Measurements from ENCODE around the gene WNT11. TPM values are rescaled to one million over a fixed set of nuclear protein-coding genes. Genes with fewer than 3 reads are reported as not detected.

Gene WNT11
- total RNA-seq, 1 experiment from 2014 or later = not detected

DNA sequence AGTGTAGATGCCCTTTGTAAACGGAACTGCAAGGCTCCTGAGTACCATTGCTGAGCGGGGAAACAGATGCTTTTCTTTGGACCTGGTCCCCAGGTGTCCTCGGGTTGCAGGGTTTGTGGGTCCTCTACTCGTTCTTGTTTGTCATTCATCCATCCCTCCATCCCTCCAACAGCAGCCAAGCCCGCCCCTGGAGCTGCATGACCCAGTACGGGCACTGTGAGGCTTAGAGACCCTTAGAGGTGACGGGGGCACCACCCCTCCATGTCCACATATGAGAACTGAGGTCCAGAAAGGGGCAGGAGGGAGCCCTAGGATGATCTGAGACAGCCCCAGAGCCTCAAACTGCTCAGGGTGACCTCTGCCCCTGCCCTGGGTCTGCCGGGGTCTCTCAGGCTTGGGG lies 45.4 kb downstream of the WNT11 start:
- Histone ChIP-seq H3K56ac (ENCODE audit: insufficient read length, low read depth, low read length) (no peak overlapping the region), H3K27me3 (ENCODE audit: insufficient read depth, low read length) (no peaks in the 10 kb centered on the region; the same call in 1 of the 2 replicates), H3T11ph (ENCODE audit: low read length) (no peak overlapping the region), H3K9me3 (ENCODE audit: control insufficient read depth, low read depth, low read length) (no peaks in the 10 kb centered on the region), H3K4me2 (ENCODE audit: insufficient read depth, insufficient read length, low read length) (no peak overlapping the region), H4K91ac (ENCODE audit: insufficient read length, low read depth, low read length) (no peak overlapping the region), H3K23ac (ENCODE audit: insufficient read length, low read depth, low read length) (no peak overlapping the region), H2AFZ (ENCODE audit: low read length) (no peak overlapping the region), H3K27ac (ENCODE audit: insufficient read length, low read depth, low read length) (no peak overlapping the region), H2BK20ac (ENCODE audit: low read depth, low read length, poor library complexity, severe bottlenecking) (no peak overlapping the region), H3K14ac (ENCODE audit: insufficient read depth, low read length) (no peak overlapping the region), H3K18ac (ENCODE audit: insufficient read length, low read depth, low read length) (no peak overlapping the region), H3K79me2 (ENCODE audit: insufficient read depth, low read length) (no peaks in the 10 kb centered on the region), H3K4ac (ENCODE audit: low read depth, low read length) (no peak overlapping the region), H4K8ac (replicated peaks; ENCODE audit: insufficient read length, low read depth, low read length) (no peak overlapping the region), H3K9ac (ENCODE audit: extremely low read depth, insufficient read length, low read length) (no peak overlapping the region), H3K23me2 (ENCODE audit: insufficient read length, low read depth, low read length, poor library complexity, severe bottlenecking) (no peaks in the 10 kb centered on the region), H2AK5ac (ENCODE audit: insufficient read length, low read length) (no peak overlapping the region), H2BK12ac (ENCODE audit: insufficient read length, low read depth, low read length) (no peak overlapping the region), H2BK120ac (ENCODE audit: low read depth, low read length, poor library complexity, severe bottlenecking) (no peak overlapping the region), H2BK15ac (ENCODE audit: low read depth, low read length) (no peak overlapping the region), H3K4me1 (ENCODE audit: insufficient read depth, low read length) (no peaks in the 10 kb centered on the region), H3K79me1 (ENCODE audit: insufficient read depth, low read depth, low read length, poor library complexity, severe bottlenecking) (no peaks in the 10 kb centered on the region), H2BK5ac (ENCODE audit: insufficient read length, low read length) (no peak overlapping the region), H4K20me1 (ENCODE audit: control insufficient read depth, insufficient read depth, insufficient read length) (no peaks in the 10 kb centered on the region), H4K5ac (ENCODE audit: insufficient read length, low read depth, low read length) (no peak overlapping the region)
- H3K27ac Mint-ChIP-seq = no peak overlapping the region
- H3K4me1 Mint-ChIP-seq = 0 out of 4 replicates have a peak, but pooled peaks cover 0 to 3% of the 10 kb centered on the region in 2 experiments
- peaks cover 52% of the 10 kb centered on the region for H3K27me3 Mint-ChIP-seq (ENCODE audit: low read depth)
- H3K9me3 Mint-ChIP-seq = no peaks in the 10 kb centered on the region; a peak in 1 of 5 replicates
- no CpG with 5 or more reads among the region's 8 CpGs for WGBS (ENCODE audit: extremely low coverage, insufficient read length, low lambda C conversion rate)
- H3K4me3 Mint-ChIP-seq = no peak overlapping the region
- no peak for DNase-seq
- TF ChIP-seq, protein P1, sequence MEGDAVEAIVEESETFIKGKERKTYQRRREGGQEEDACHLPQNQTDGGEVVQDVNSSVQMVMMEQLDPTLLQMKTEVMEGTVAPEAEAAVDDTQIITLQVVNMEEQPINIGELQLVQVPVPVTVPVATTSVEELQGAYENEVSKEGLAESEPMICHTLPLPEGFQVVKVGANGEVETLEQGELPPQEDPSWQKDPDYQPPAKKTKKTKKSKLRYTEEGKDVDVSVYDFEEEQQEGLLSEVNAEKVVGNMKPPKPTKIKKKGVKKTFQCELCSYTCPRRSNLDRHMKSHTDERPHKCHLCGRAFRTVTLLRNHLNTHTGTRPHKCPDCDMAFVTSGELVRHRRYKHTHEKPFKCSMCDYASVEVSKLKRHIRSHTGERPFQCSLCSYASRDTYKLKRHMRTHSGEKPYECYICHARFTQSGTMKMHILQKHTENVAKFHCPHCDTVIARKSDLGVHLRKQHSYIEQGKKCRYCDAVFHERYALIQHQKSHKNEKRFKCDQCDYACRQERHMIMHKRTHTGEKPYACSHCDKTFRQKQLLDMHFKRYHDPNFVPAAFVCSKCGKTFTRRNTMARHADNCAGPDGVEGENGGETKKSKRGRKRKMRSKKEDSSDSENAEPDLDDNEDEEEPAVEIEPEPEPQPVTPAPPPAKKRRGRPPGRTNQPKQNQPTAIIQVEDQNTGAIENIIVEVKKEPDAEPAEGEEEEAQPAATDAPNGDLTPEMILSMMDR (conservative IDR thresholded peaks at IDR 0.05) = no peak
- no peaks in the 10 kb centered on the region for H3K36me3 Mint-ChIP-seq (ENCODE audit: insufficient read depth in 1 of 3, low read depth in 3 of 3)
